Activated T-helper 2 cell treated with anti-CD3 and anti-CD28 coated beads, Interferon-gamma antibody, Interleukin-2, Interleukin-4, amounts not matched to agents 10 μg/mL and 5 μg/mL and 100 μg/mL, durations not matched to agents 14 hours and 24 hours and 36 hours (primary cell): ENCODE measurements around the gene MSANTD1. TPM values are rescaled to one million over a fixed set of nuclear protein-coding genes. Genes with fewer than 3 reads are reported as not detected.

Source experiments
- total RNA-seq: library from RNA; stranded (reverse); gene quantifications from 2 replicates; pipeline ENCODE4 v1.2.3, GENCODE V29; 2022

The MSANTD1 gene
- total RNA-seq, 1 donor from 2014 or later, result 0.68 TPM

Other genes with a start within 250 kb of the MSANTD1 start
- gene HTT-AS, start 174.6 kb upstream of the MSANTD1 start, total RNA-seq, result not detected in 2 replicates
- gene HTT, start 174.5 kb upstream of the MSANTD1 start, total RNA-seq, result 65.3 and 71.9 TPM in 2 replicates
- gene RGS12, start 43.9 kb downstream of the MSANTD1 start, total RNA-seq, result 7.0 and 8.3 TPM in 2 replicates
- gene HGFAC, start 192.8 kb downstream of the MSANTD1 start, total RNA-seq, result not detected in 2 replicates
- gene DOK7, start 214.1 kb downstream of the MSANTD1 start, total RNA-seq, result not detected in 2 replicates